Left ventricle myocardium superior (tissue), 1 donor: Measurements from ENCODE around the gene AUTS2. TPM values are rescaled to one million over a fixed set of nuclear protein-coding genes. Genes with fewer than 3 reads are reported as not detected.

ENCODE experiments used
- ATAC-seq: fragments of 200-7000 bp; cut with Tn5 transposase; one replicate; pipeline ENCODE4 v1.9.1; 2020; ENCODE audit warnings: mild to moderate bottlenecking, moderate library complexity
- DNase-seq: peaks from one replicate; pipeline ENCODE4 v3.0.0-alpha.2; 2020
- intact Hi-C: fragments of 100-400 bp; cut with micrococcal nuclease; formaldehyde crosslinking; loops from one replicate; pipeline ENCODE4 v1.11.0; 2022
- total RNA-seq: library from RNA; stranded (reverse); fragmentation: NEBNext Ultra II Directional; extraction: Animal tissue kit (Norgen Biotek cat#: 25700); gene quantifications from one replicate; pipeline ENCODE4 v1.2.1, GENCODE V29; 2021
- donor health status: DM: no; HTN: yes; CAD: no; lungs with severe emphysema.

The AUTS2 gene
- total RNA-seq, 1 donor from 2014 or later: 7.9 TPM

DNA sequence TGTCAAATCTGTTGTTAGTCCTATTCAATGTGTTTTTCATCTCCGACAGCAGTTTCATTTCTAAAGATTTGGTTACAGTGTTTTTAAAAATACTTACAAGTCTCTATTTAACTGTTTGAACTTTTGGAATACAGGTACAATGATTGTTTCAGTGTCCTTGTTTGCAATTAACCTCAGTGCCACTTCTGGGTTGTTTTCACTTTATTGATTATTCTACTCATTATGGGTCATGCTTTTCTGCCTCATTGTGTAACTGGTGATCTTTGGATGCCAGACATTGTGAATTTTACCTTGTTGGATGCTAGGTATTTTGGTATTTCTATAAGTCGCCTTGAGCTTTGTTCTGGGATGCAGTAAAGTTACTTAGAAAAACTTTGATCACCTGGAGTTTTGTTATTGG lies 331.3 kb downstream of the AUTS2 start:
- no peak for DNase-seq
- ATAC-seq: no peak
- intact Hi-C loops: no loop called here

DNA sequence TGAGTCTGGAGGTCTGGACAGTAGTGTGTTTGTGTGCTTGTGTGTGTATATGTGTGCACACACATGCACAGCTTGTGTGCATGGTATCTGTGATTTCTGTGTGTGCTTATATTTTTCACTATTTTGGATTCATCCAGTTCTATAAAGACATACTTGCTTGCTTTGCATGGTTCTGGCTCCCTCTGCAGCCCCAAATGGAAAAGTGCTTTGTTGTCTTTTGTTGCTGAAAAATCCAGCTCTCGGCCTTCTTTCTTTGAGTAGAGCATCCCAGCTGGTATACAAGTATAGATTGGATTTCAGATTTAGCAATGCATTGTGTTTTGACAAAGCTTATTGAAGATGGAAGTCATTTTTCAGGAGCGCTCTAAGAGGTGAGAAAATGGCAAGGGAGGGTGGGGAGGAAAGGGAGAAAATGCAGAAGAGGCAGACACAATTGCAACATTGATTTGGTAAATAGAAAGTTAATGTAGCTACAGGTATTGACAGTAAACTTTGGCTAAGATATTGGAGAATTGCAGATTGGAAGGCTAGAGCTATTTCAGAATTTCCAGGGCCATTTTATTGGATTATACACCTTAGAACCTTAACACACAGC lies 333.9 kb downstream of the AUTS2 start:
- ATAC-seq: peak; percentile 45

DNA sequence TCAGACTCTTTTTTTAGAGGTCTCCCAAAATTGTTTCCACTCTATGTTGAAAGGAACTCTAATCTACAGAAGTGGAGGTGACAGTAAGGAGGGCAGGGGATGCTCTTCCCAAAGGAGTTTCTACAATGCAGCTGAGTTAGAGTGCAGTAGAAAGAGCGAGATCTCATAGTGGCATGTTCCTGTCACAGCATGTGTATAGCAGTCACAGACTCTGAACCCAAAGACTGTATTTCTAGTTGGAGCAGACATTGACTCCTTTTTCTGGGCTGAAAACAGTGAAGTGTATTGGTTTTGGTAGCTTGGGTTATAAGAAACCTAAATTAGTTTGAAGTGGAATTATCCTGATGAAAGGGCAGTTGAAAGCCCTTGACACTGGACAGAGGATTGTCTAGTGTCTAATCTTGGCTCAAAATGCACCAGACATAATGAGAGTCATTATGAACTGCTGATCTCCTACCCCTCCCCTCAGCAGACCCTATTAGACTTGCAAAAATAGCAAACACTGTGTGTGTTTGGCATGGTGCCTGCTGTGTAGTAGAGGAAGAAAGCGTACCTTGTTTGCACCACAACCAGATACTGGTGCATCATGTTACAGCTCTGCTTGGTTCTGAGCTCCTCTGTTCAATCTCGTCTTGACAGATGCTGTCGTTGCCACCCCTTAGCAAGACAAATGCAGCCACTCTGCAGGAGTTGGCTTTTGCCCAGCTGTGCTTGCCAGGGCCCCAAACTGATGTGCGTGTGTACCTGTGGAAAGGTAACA lies 336.0 kb downstream of the AUTS2 start:
- DNase-seq: no peak
- peak; percentile 85 for ATAC-seq
- intact Hi-C loops: no loop called here

More for the DNA sequence above, 333.9 kb downstream of the AUTS2 start:
- peak; percentile 29 for DNase-seq
- intact Hi-C loops: no loop called here

DNA sequence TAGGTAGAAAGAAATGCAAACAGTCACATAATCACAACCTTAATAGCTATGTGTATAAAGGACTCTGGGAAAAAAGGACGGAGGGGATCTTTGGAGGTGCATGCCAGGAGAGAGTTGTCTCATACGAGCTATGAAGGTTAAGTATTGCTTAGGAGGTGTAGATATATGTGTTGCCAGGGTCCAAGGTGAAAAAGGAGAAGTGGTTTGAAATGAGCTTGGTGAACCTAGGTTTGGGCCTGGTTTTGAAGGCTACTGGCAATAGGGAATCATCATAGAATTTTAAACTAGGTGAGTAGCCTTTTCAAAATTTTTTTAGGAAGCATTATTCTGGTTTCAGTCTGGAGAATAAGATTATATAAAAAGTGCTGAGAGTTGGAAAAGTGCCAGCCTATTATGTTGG lies 336.8 kb downstream of the AUTS2 start:
- ATAC-seq (no peak), DNase-seq (no peak)
- intact Hi-C loops: no loop called here

DNA sequence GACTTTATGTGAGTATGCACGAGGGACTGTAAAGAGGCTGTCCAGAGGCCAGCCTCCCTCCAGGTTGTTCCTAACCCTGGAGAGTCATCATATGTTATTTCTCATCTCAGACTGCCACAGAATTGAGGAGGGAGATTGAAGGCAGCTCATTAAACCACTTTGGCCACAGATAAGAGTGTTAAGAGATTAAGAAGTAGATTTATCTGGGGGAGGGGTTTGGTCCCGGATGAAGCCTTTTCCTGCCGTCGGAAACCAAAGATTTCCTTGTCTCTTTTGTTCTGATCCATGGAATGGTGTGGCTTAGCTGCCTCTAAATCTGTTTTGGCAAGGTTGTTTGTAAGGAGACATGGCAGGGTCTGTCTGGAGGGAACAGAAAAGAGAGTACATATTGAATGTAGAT lies 338.8 kb downstream of the AUTS2 start:
- intact Hi-C loops: no loop called here
- ATAC-seq: no peak
- DNase-seq: no peak

DNA sequence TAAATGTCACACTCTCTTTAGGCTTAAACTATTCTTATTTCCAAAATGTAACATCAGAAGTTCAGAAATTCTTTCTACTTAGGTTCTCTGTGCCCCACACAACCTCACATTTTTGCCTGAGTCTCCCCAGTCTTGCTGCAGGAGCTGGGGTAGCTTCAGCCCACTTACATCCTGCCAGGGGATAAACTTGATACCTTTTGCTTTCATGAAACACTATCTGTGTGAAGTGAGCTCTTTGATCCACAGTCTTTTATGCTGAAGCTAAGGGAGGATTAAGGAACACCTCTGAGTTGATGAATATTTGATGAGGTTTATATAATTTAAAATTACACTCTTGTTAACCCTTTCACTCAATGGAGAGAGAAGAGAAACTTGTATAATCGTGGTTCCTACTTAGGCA lies 341.0 kb downstream of the AUTS2 start:
- intact Hi-C loops: no loop called here
- no peak for ATAC-seq
- no peak for DNase-seq

DNA sequence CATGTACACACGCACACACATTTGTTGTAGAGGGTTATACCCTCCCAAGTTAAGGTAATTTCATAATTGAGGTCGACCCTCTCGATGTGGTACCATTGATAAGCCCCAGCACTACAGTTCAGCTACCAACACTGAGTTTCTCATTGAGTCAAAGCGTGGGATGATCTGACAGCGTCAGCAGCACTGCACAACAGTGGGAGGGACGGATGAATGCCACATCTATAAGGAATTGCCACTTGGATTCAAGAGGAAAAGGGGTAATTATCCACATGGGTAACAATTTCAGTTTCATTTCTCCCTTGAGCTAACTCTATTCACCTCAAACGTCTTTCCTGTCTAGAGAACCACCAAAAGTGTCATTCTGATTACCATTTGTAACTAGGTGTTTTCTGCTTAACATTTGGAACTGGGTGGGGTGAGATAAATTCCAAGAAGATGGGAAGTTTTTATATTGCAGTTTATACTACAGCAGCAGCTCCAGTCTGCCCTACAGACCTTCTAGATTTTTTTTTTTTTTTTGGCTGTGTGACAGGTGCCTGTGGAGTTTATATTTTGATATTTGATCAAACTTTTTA lies 342.9 kb downstream of the AUTS2 start:
- intact Hi-C loops: no loop called here
- ATAC-seq (no peak), DNase-seq (no peak)

DNA sequence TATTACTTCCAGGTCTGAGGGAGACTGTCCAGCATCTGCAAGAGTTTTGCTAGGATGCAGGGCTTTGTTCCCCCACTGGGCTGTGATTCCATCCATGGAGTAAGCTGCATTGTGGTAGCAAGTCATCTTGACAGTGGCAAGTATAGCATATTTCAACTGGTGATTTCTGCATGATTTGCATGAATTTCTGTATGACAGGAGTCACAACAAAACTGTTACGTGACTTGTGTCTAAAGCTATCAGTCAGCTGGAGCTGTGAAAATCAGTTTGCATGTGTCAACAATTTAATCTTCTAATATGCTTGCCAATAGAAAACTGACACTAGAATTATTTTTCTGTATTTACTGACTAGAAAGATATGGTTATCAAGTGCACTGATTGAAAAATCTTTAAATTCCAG lies 344.3 kb downstream of the AUTS2 start:
- ATAC-seq: no peak
- intact Hi-C loops: no loop called here
- no peak for DNase-seq

DNA sequence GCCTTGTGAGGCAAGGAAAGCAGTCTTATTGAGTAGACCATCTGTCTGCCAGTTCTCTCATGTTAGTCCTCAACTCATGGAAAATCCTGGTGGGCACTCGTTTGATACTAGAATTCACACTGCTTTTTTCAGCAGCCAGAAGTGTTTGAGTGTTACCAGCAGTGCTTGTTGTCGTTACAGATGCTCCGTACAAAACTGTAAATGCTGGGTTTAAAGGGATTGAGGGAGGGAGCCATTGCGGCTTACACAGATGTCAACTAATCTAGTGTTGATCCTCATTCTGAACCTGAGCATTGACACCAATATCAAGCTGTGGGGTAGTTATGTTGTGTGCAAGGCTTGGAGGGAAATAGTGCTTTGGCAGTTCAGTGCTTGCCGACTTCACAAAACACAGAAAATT lies 348.6 kb downstream of the AUTS2 start:
- no peak for ATAC-seq
- no peak for DNase-seq
- intact Hi-C loops: no loop called here

DNA sequence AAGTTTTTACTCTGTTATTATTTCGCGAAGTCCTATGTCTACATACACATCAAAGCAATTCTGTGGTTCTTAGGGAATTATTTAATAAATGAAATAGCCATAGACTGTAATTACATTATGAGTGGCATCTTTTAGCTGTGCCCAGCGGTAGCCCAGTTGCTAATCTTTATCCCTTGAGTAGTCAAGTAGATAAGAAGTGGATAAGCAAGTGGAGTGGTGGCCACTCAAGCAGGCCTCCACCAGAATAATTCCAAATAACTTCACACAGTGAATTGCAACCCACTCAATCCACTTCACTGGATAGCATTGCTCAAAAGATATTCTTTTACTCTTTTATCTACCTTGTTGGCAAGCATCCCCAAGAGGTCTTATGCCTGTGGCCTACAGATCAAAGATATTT lies 349.7 kb downstream of the AUTS2 start:
- DNase-seq (no peak), ATAC-seq (no peak)
- intact Hi-C loops: no loop called here

DNA sequence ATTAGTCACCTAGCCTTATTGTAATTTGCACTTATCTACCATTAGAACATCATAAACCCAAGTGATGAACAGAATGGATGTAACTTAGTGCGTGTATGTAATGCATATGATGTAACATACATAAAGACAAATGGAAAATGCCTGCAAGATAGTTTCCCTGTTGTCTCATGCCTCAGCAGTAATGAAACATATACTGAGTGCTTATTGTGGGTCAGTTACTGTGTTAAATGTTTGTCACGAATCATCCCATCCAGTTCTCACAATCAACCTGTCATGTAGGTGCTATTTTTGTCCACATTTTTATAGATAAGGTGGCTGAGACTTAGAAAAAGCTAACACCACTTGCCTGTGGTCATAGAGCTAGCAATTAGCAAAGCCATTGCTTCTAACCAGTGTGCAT lies 350.8 kb downstream of the AUTS2 start:
- peak; percentile 90 for ATAC-seq
- intact Hi-C loops: no loop called here

DNA sequence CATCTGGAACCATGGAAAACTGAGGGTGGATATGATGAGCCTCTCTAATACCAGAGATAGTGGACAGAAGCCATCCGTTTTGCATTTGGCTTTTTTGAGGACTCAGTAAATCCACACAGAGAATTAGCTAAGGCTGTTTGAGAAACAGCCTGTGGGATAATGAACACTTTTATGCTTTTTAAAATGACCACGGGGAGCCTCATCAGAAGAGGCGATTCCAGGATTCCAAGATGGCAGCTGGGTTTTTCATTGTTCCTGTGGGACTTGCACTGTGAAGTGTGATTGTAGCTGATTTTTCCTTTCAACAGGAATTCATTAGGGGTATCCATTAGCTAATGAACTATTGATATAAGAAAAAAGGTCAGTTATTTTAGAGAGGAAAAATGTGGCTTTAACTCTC lies 353.2 kb downstream of the AUTS2 start:
- ATAC-seq: no peak
- intact Hi-C loops: no loop called here

More for the DNA sequence above, 350.8 kb downstream of the AUTS2 start:
- DNase-seq: no peak

DNA sequence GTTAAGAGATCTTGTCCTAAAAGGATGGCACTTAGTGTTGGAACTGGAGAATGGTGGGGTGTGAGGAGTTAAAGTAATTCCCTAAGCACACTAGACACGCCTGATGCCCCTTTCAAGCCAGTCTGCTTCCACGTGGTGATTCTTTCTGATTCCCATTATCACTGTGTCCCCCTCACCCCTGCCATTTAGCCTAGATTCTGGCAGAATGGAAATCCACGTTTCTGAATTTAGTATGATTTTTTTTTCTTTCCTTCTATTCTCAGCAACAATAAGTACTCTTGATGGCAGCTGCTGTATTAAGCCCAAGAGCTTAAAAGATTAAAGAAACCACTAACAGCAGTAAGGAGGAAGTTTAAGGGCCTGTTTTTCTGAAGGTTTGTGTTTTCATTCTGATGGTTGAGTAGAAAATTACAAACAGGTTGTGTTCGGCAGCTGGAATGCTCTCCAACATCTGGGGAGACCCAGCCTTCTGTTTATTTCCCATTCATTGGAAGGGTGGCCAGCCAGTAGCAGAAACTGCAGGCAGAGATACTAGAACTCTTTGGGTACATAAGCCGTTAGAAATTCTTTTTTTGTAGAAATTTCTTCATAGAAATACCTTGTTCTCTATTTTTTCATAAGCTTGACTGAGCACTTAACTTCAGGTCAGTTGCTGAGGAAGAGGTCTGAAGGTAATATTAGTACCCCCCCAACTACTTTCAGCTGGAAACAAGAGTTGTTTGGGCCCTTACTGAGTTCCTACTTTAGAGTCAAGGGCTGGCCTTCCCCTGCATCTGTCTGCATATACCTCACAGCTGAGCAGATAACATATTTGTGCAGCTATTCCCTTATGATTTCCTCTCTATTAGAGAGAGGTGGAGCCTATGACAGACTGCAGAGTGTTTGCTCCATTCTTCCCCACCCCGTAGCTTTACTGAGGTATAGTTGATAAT lies 355.1 kb downstream of the AUTS2 start:
- DNase-seq (no peak), ATAC-seq (no peak)
- intact Hi-C loops: no loop called here

More for the DNA sequence above, 353.2 kb downstream of the AUTS2 start:
- no peak for DNase-seq

DNA sequence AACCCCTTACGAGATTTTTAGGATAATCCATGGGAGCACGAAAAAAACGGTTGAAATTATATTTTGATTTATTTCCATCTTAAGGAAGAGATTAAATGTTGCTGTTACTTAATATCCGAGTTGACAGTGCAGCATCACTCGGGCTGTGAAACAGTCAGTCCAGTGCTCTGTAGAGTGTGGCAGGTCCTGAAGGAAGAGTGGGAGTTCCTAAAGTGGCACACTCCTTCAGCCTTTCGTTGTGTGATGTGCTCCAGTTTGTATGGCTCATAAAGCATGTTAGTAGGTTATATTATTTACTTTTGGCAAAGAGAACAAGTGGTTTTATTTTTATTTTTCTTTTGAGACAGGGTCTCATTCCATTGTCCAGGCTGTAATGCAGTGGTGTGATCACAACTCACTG lies 358.3 kb downstream of the AUTS2 start:
- no peak for ATAC-seq
- DNase-seq: no peak
- intact Hi-C loops: no loop called here

DNA sequence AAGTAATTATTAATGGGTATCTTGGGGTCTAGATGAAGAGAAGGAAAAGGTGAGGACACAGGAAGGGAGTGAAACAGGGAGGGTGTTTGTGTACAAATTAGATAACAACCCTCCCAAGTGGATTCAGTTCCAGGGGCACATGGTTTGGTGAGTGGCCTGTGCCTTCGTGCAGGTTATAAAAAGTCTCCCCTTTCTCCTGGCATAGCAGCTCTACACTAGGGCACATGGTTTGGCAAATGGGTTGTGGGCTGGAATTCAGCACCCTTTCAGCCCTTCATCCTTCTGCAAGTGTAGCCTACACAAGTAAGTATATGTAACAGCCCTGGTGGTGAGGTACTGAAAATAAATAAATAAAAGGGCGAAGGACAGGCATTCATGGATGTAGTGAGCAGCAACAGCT lies 359.4 kb downstream of the AUTS2 start:
- DNase-seq: no peak
- intact Hi-C loops: no loop called here
- ATAC-seq: peak; percentile 62

DNA sequence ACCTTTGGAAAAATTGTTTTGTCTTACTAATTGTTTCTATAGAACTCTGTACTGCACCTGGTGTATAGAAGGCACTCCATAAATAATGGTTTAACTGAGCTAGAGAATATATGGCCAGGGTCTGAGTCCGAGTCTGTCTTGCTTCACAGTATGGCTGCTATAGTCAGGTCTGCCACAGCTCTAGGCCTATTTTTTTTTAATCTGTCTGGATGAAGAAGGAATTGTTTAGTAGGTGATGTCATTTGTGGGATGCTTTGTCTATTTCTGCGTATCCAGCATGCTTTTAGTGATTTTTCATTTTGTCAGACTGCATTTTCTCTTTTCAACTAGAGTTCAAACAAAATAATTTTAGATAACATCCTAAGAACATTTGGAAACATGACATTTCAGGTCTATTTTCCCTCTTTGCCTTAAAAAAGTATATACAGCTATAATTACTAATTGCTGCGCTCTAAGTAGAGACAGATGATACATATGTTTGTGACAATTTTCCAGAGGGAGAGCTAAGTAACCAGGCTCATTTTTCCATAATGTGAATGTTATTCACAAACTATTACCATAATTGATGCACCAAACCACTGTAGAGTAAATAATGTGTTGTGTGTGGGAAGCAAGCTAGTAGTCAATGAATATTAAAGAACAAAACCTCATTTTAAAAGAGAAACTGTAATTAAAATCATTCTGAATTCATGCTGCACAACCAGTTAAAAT lies 361.7 kb downstream of the AUTS2 start:
- DNase-seq: no peak
- no peak for ATAC-seq
- intact Hi-C loops: no loop called here

DNA sequence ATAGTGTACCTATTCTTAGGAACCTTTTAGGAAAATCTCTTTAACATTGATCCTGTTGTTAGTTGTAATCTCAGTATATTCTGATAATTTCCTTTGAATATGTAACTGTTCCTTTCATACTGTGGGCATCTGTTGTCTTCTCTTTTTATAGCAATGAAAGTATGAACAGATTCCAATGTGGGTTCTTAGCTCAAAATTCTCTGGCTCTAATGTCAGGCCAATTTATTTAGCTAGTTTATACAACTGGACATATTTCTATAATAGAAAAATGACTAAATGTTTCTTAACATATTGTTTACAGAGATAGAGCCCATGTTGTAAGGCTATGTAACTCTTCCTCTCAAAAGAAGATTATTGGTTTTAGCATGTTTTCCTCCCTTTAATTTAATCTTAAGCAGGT lies 363.2 kb downstream of the AUTS2 start:
- DNase-seq (no peak), ATAC-seq (no peak)
- intact Hi-C loops: no loop called here

DNA sequence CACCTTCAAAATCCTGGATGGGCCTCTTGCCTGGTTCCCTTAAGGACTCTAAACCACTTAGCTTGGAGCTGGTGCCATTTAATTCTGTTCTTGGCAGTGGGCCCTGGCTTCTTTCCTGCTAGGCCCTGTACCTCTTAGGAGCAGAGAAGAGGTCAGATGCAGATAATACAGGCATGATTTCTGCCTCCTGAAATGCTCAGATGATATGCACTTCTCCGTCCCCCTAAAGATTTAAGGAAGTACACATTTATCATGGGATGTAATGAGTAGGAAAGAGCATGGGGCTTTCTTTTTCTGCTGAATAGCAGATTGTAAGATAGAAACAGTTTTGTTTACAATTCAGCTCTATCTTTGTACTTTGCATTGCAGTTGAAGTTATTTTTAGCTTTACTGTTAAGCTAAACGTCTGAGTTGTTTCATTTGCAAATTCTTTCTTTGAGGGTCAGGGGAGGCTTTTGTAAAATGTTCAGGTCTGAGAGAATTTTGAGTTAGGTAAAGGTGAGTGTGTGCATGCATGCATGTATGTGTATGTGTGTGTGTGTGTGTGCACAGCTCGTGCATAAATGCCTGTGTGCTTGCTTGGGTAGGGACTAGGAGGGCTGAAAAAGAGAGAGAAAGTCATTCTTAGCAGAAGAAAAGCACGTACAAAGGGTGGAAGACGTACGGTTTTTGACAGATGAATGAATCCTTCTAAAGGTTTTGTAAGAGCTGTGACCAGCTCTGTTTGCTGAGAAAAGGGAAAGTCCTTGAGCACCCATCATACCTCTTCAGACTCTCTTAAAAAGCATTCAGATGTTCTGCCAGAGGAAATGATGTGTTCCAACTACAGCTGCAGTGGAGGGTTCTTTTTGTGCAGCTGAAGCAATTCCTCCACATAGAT lies 364.2 kb downstream of the AUTS2 start:
- ATAC-seq (peak; percentile 90), DNase-seq (peak; percentile 69)
- intact Hi-C loops: no loop called here
